T47D (cell line): Measurements from ENCODE around the gene LPIN1.
"Not testable (repeated sequence)": the region's sequence is repeated elsewhere in the genome, so short reads cannot be mapped to it uniquely, and the experiment has no call there.

Experiments
- DNase-seq, 2 experiments: peaks; one replicate each; pipeline versions ENCODE4 v3.0.0 to v3.0.0-alpha.2; 2011 to 2012; ENCODE audit warnings: low read depth in 1 of 2, low spot score in 1 of 2
- JUND ChIP-seq: IDR thresholded peaks from 2 replicates; pipeline ENCODE4 v1.6.1; 2012; ENCODE audit warnings: low read depth
- in situ Hi-C: cut with HindIII; loops from 2 replicates; pipeline ENCODE4 v1.10.0; 2016; ENCODE audit warnings: low sequenced_read_pairs, low pct_unique_long_range_greater_than_20kb

The LPIN1 gene

GRCh38 chr2:11753452-11753885 lies 7.0 kb downstream of the LPIN1 start:
- no peak for DNase-seq
- in situ Hi-C loops: no loop called here
- TF ChIP-seq JUND: no peak

- in situ Hi-C loops: no loop called here
- TF ChIP-seq JUND: no peak
- no peak for DNase-seq
Measured at GRCh38 chr2:11753886-11754699, 7.7 kb downstream of the LPIN1 start.

GRCh38 chr2:11754700-11755015 lies 8.2 kb downstream of the LPIN1 start:
- no peak for TF ChIP-seq JUND
- in situ Hi-C loops: no loop called here
- no peak for DNase-seq

GRCh38 chr2:11757101-11757500 lies 10.7 kb downstream of the LPIN1 start:
- no peak for TF ChIP-seq JUND
- in situ Hi-C loops: no loop called here
- no peak for DNase-seq

- TF ChIP-seq JUND: no peak
- in situ Hi-C loops: no loop called here
- no peak for DNase-seq
Measured at GRCh38 chr2:11758187-11758586, 11.8 kb downstream of the LPIN1 start.

- no peak for DNase-seq
- in situ Hi-C loops: no loop called here
- TF ChIP-seq JUND: no peak
Measured at GRCh38 chr2:11758647-11759046, 12.2 kb downstream of the LPIN1 start.

GRCh38 chr2:11759182-11759975 lies 12.9 kb downstream of the LPIN1 start:
- DNase-seq, in situ Hi-C loops: not testable (repeated sequence)

- no peak for TF ChIP-seq JUND
- no peak for DNase-seq
- in situ Hi-C loops: no loop called here
Measured at GRCh38 chr2:11761259-11761658, 14.8 kb downstream of the LPIN1 start.

- in situ Hi-C loops: no loop called here
- TF ChIP-seq JUND: no peak
- no peak for DNase-seq
Measured at GRCh38 chr2:11762031-11762430, 15.6 kb downstream of the LPIN1 start.

- no peak for TF ChIP-seq JUND
- DNase-seq: no peak
- in situ Hi-C loops: no loop called here
Measured at GRCh38 chr2:11762799-11763461, 16.5 kb downstream of the LPIN1 start.

- TF ChIP-seq JUND: no peak
- in situ Hi-C loops: no loop called here
- no peak for DNase-seq
Measured at GRCh38 chr2:11764359-11764758, 17.9 kb downstream of the LPIN1 start.

GRCh38 chr2:11764920-11765319 lies 18.5 kb downstream of the LPIN1 start:
- TF ChIP-seq JUND: no peak
- DNase-seq: no peak
- in situ Hi-C loops: no loop called here

- TF ChIP-seq JUND: no peak
- DNase-seq: no peak
- in situ Hi-C loops: no loop called here
Measured at GRCh38 chr2:11765501-11765900, 19.1 kb downstream of the LPIN1 start.
